GM12878 (cell line): ENCODE measurements around the gene UBE2Q2. TPM values are rescaled to one million over a fixed set of nuclear protein-coding genes. Genes with fewer than 3 reads are reported as not detected.

Source experiments
- ATAC-seq: fragments of 200-7000 bp; cut with Tn5 transposase; 3 replicates; pipeline ENCODE4 v1.9.1; 2020; ENCODE audit warnings: mild to moderate bottlenecking, moderate library complexity
- BruUV-seq: library from RNA; stranded (reverse); fragments of 400-500 nt; replicated peaks from 2 replicates; lab custom pipeline; 2021; lab: Mats Ljungman, UMichigan
- CTCF ChIA-PET: fragments of 300-600 bp; sonication (Branson Sonifier 250); formaldehyde crosslinking; extraction: SDS; loops from one replicate; lab custom pipeline; 2021; ENCODE audit warnings: inconsistent platforms; lab: Yijun Ruan, JAX
- POLR2A ChIA-PET: fragments of 350-600 bp; formaldehyde crosslinking; extraction: SDS; loops from one replicate; lab custom pipeline; 2021; ENCODE audit warnings: inconsistent platforms; lab: Charles Lee
- RAD21 ChIA-PET: fragments of 300-600 bp; sonication (Branson Sonifier 250); formaldehyde crosslinking; loops from one replicate; lab custom pipeline; 2023; ENCODE audit warnings: antibody characterized with exemption; ENCODE audit not compliant: unreplicated experiment; lab: Charles Lee
- SMC1A ChIA-PET: fragments of 300-600 bp; sonication (Branson Sonifier 250); formaldehyde crosslinking; loops from one replicate; lab custom pipeline; 2023; ENCODE audit not compliant: unreplicated experiment, uncharacterized antibody; lab: Charles Lee
- DNase-seq: peaks from one replicate; pipeline ENCODE4 v3.0.0-alpha.2; 2011; ENCODE audit warnings: low read depth, low spot score
- FAIRE-seq: peaks from 3 replicates; lab custom pipeline; 2011; peaks lifted over from hg19 to GRCh38; lab: Jason Lieb, UNC
- H2AFZ ChIP-seq: 2 replicates; pipeline ENCODE4 v1.6.0; 2011; ENCODE audit warnings: low read depth, low read length, control low read depth; ENCODE audit not compliant: control insufficient read depth
- H3K27ac ChIP-seq: 2 replicates; pipeline ENCODE4 v1.5.1; 2011; ENCODE audit warnings: control low read depth; ENCODE audit not compliant: control insufficient read depth, insufficient read depth
- H3K27me3 ChIP-seq, 2 experiments: replicated peaks in 1 of 2; 2 replicates each; pipeline versions ENCODE4 v1.6.0 to v1.6.1; 2011; ENCODE audit warnings: low read length in 1 of 2; ENCODE audit not compliant: control insufficient read depth in 2 of 2, insufficient read depth in 2 of 2
- H3K36me3 ChIP-seq, 2 experiments: 2 replicates each; pipeline ENCODE4 v1.5.1; 2011; ENCODE audit warnings: low read length in 1 of 2; ENCODE audit not compliant: control insufficient read depth in 2 of 2, insufficient read depth in 2 of 2
- H3K4me1 ChIP-seq: 2 replicates; pipeline ENCODE4 v1.6.1; 2011; ENCODE audit warnings: mild to moderate bottlenecking, low read length, moderate library complexity, mixed read lengths; ENCODE audit not compliant: control insufficient read depth, insufficient read depth
- H3K4me2 ChIP-seq: 2 replicates; pipeline ENCODE4 v1.6.0; 2011; ENCODE audit warnings: control low read depth; ENCODE audit not compliant: control insufficient read depth, insufficient read depth
- H3K4me3 ChIP-seq: fragments of 200-600 bp; sonication (generic); 2 replicates; pipeline ENCODE4 v1.5.1; 2016
- H3K79me2 ChIP-seq: 2 replicates; pipeline ENCODE4 v1.6.0; 2011; ENCODE audit warnings: low read length; ENCODE audit not compliant: control insufficient read depth, insufficient read depth
- H3K9ac ChIP-seq: 2 replicates; pipeline ENCODE4 v1.8.0; 2011; ENCODE audit warnings: low read length, control low read depth, mixed read lengths; ENCODE audit not compliant: control insufficient read depth, insufficient read depth
- H3K9me3 ChIP-seq: replicated peaks from 3 replicates; pipeline ENCODE4 v1.5.1; 2011; ENCODE audit warnings: mild to moderate bottlenecking, low read length; ENCODE audit not compliant: control insufficient read depth, insufficient read depth
- H4K20me1 ChIP-seq: 2 replicates; pipeline ENCODE4 v1.6.0; 2011; ENCODE audit not compliant: control insufficient read depth, insufficient read depth
- BRCA1 ChIP-seq: IDR thresholded peaks from 2 replicates; pipeline ENCODE4 v1.6.1; 2011; ENCODE audit warnings: low read depth, low read length, improper control_type of control experiment
- CHD2 ChIP-seq: IDR thresholded peaks from 2 replicates; pipeline ENCODE4 v1.6.1; 2011; ENCODE audit warnings: low read depth, low read length, improper control_type of control experiment, borderline replicate concordance
- NFIC ChIP-seq: IDR thresholded peaks from 2 replicates; pipeline ENCODE4 v1.6.1; 2012; ENCODE audit warnings: low read depth, mild to moderate bottlenecking, inconsistent platforms, low read length, moderate library complexity
- PAX8 ChIP-seq: fragments of 450-650 bp; IDR thresholded peaks from 2 replicates; pipeline ENCODE4 v1.6.1; 2017; ENCODE audit warnings: mild to moderate bottlenecking, moderate library complexity
- POLR2AphosphoS5 ChIP-seq: IDR thresholded peaks from 2 replicates; pipeline ENCODE4 v1.6.1; 2011; ENCODE audit warnings: mild to moderate bottlenecking, low read length, inconsistent platforms
- RUNX3 ChIP-seq: IDR thresholded peaks from 2 replicates; pipeline ENCODE4 v1.6.1; 2012; ENCODE audit warnings: low read length, inconsistent platforms
- SMAD5 ChIP-seq: IDR thresholded peaks from 2 replicates; pipeline ENCODE4 v1.6.1; 2016; ENCODE audit warnings: antibody characterized with exemption, low read depth
- SMC3 ChIP-seq: IDR thresholded peaks from 2 replicates; pipeline ENCODE4 v1.6.1; 2011; ENCODE audit warnings: low read length, improper control_type of control experiment, borderline replicate concordance
- ZNF207 ChIP-seq: fragments of 450-650 bp; IDR thresholded peaks from 2 replicates; pipeline ENCODE4 v1.6.1; 2014; ENCODE audit warnings: antibody characterized with exemption, mild to moderate bottlenecking, borderline replicate concordance
- WGBS: methylation state at CpG from one replicate; pipeline ENCODE4 v1.1.6; 2016; ENCODE audit warnings: low lambda C conversion rate; ENCODE audit not compliant: insufficient replicate concordance, insufficient coverage; ENCODE audit errors: missing lambda C conversion rate; 5-methylcytosine and 5-hydroxymethylcytosine counted together
- in situ Hi-C: fragments of 300-500 bp; cut with MboI; formaldehyde crosslinking; loops from 9 replicates; pipeline ENCODE4 v1.14.3; 2018; ENCODE audit warnings: mixed read lengths
- intact Hi-C: fragments of 100-400 bp; cut with micrococcal nuclease; formaldehyde crosslinking; loops from one replicate; pipeline ENCODE4 v1.14.2; 2022; ENCODE audit not compliant: unreplicated experiment
- polyA plus RNA-seq, 11 experiments: library from polyadenylated mRNA; depleted of rRNA in 4 of 11; unstranded in 6 of 11; stranded (reverse) in 5 of 11; fragments of >200 nt; fragmentation: Nextera tagmentation in 4 of 11; fragmentation: Illumina TruSeq in 1 of 11; extraction: Ambion mirVana in 4 of 11; extraction: Trizol in 1 of 11; gene quantifications; 1 replicate in 1 of 11; 2 replicates in 10 of 11; pipeline versions ENCODE4 v1.2.1 to v1.2.3, GENCODE V29; 2011 to 2016; ENCODE audit warnings: inconsistent platforms in 2 of 11, missing spikeins in 2 of 11, low read depth in 1 of 11
- total RNA-seq, 4 experiments: library from RNA; depleted of rRNA in 3 of 4; stranded (reverse); fragments of >200 nt in 3 of 4; fragmentation: Illumina TruSeq in 1 of 4; extraction: Trizol in 1 of 4; gene quantifications; 2 replicates each; pipeline versions ENCODE4 v1.2.1 to v1.2.3, GENCODE V29; 2013 to 2021
- TF ChIP-seq, protein P1 (sequence below): fragments of 450-650 bp; IDR thresholded peaks from 2 replicates; pipeline ENCODE4 v1.6.1; 2014; ENCODE audit warnings: mild to moderate bottlenecking

UBE2Q2 gene
- total and polyA plus RNA-seq, 10 of the 15 experiments (the other 5 are each of a cell fraction or from before 2014, with no cell fraction given): 11.1 to 31.9 (median 21.6) TPM

DNA sequence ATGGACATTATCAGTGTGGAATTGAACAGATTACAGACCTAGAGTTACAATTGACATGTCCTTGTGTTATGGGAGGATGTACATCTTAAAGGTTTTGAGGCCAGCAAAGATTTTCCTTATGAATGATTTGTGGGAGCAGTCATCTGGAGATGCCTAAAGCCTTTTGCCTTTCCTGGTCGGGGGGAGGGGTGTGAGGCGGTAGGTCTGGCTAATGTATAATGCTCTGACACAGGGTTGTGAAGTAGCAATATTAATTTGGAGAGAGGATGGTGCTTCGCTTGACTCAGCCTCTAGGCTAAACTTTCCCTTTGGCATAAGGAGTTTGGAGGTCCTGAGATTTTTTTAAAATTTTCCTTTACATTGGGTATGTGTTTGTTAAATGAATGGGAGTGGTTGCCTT is 83.7 kb downstream of the UBE2Q2 start:
- Histone ChIP-seq H3K9me3 (no peaks in the 10 kb centered on the region), H3K4me1 (peaks cover 7% of the 10 kb centered on the region), H3K27ac (no peak overlapping the region), H3K79me2 (peaks cover 9% of the 10 kb centered on the region), H2AFZ (no peak overlapping the region), H3K4me2 (no peak overlapping the region), H3K9ac (no peak overlapping the region)
- ATAC-seq: no peak
- ChIA-PET CTCF (interaction anchor here (0.6 to 1.5 kb wide), 2 partner anchors 28 to 65 kb away, joined by 3 read pairs; no protein-coding TSS in a partner anchor), RAD21 (no interaction called here), SMC1A (interaction anchor here (0.7 to 1.4 kb wide), 2 partner anchors 18 to 131 kb away, joined by 3 to 4 read pairs; no protein-coding TSS in a partner anchor)
- intact Hi-C loops: loop anchor here (5.0 kb wide), 1 partner anchor 115 kb away; no protein-coding TSS in a partner anchor
- no TSS peak for BruUV-seq
- FAIRE-seq: no peak
- 93% methylated on average over 3 of the region's 3 CpGs for WGBS
- TF ChIP-seq PAX8 (no peak), POLR2AphosphoS5 (no peak), ZNF207 (no peak), SMAD5 (no peak), RUNX3 (no peak), CHD2 (no peak), NFIC (no peak), SMC3 (no peak), BRCA1 (no peak)
- TF ChIP-seq, protein P1, sequence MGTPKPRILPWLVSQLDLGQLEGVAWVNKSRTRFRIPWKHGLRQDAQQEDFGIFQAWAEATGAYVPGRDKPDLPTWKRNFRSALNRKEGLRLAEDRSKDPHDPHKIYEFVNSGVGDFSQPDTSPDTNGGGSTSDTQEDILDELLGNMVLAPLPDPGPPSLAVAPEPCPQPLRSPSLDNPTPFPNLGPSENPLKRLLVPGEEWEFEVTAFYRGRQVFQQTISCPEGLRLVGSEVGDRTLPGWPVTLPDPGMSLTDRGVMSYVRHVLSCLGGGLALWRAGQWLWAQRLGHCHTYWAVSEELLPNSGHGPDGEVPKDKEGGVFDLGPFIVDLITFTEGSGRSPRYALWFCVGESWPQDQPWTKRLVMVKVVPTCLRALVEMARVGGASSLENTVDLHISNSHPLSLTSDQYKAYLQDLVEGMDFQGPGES: no peak
- TF ChIP-seq, all 136 proteins: peak for 0
- Histone ChIP-seq H4K20me1 (no peaks in the 10 kb centered on the region), H3K36me3 (peaks cover 9 to 10% of the 10 kb centered on the region in 2 experiments), H3K4me3 (no peak overlapping the region), H3K27me3 (no peaks in the 10 kb centered on the region)
- POLR2A ChIA-PET: interaction anchor here (0.6 kb wide), 1 partner anchor 363 kb away, joined by 3 read pairs; no protein-coding TSS in a partner anchor
- DNase-seq: no peak
- in situ Hi-C loops: no loop called here
